Stomach (tissue), 4 donors: ENCODE data around the gene GALR3.

ENCODE experiments used
- CTCF ChIP-seq, 7 experiments: fragments of 450-650 bp in 4 of 7; fragments of 200-600 bp in 3 of 7; sonication (generic) in 3 of 7; IDR thresholded peaks; one replicate each; pipeline ENCODE4 v1.5.1; 2016 to 2019; ENCODE audit warnings: antibody characterized with exemption in 7 of 7, control low read depth in 2 of 7, mild to moderate bottlenecking in 1 of 7
- POLR2AphosphoS5 ChIP-seq, 3 donors: sonication (generic); formaldehyde crosslinking; IDR thresholded peaks; one replicate each; pipeline ENCODE4 v1.6.1; 2016; ENCODE audit warnings: antibody characterized with exemption in 3 of 3

- TF ChIP-seq POLR2AphosphoS5 (IDR thresholded peaks at IDR 0.05) (peak in 2 of 3 donors; percentile 26 to 64), CTCF (IDR thresholded peaks at IDR 0.05) (no peak)
Measured at GRCh38 chr22:37777122-37777687, 46.0 kb upstream of the GALR3 start.
